ENCODE measurements around the gene SHC2. TPM values are rescaled to one million over a fixed set of nuclear protein-coding genes. Genes with fewer than 3 reads are reported as not detected.
"Not testable (repeated sequence)": the region's sequence is repeated elsewhere in the genome, so short reads cannot be mapped to it uniquely, and the experiment has no call there.

SHC2 gene
- total RNA-seq, 1 experiment from 2014 or later: not detected

- no peaks in the 10 kb centered on the region for H3K79me2 ChIP-seq (ENCODE audit: low read length)
- H3K4me3 ChIP-seq (ENCODE audit: low read length): no peak overlapping the region
- no peak for DNase-seq
- H2AFZ ChIP-seq (ENCODE audit: low read length): no peak overlapping the region
- H3K4me2 ChIP-seq (ENCODE audit: low read depth, low read length, poor library complexity, severe bottlenecking): no peak overlapping the region
- no peaks in the 10 kb centered on the region for H3K27me3 ChIP-seq (ENCODE audit: low read length)
- no peak overlapping the region for H3K9ac ChIP-seq (ENCODE audit: low read length)
- no peaks in the 10 kb centered on the region for H4K20me1 ChIP-seq (ENCODE audit: insufficient read depth, low read depth, low read length)
- no peaks in the 10 kb centered on the region for H3K4me1 ChIP-seq (ENCODE audit: low read length)
- no peaks in the 10 kb centered on the region for H3K9me2 ChIP-seq (replicated peaks; ENCODE audit: insufficient read depth, low read length)
- H3K27ac ChIP-seq (ENCODE audit: low read length): no peak overlapping the region
- peaks cover 18% of the 10 kb centered on the region for H3K9me3 ChIP-seq (ENCODE audit: low read length)
- H3K36me3 ChIP-seq (ENCODE audit: insufficient read depth, low read length): no peaks in the 10 kb centered on the region
These were observed 69.0 kb downstream of the SHC2 start for GRCh38 chr19:391726-392374.

- no peak overlapping the region for H3K9ac ChIP-seq (ENCODE audit: low read length)
These were observed 69.7 kb downstream of the SHC2 start for GRCh38 chr19:391207-391557.

GRCh38 chr19:390386-391206 lies 70.2 kb downstream of the SHC2 start:
- Histone ChIP-seq H3K4me3 (ENCODE audit: low read length) (no peak overlapping the region), H3K27me3 (ENCODE audit: low read length) (no peaks in the 10 kb centered on the region), H3K79me2 (ENCODE audit: low read length) (no peaks in the 10 kb centered on the region), H3K36me3 (ENCODE audit: insufficient read depth, low read length) (no peaks in the 10 kb centered on the region), H3K4me2 (ENCODE audit: low read depth, low read length, poor library complexity, severe bottlenecking) (no peak overlapping the region), H4K20me1 (ENCODE audit: insufficient read depth, low read depth, low read length) (no peaks in the 10 kb centered on the region), H3K9me3 (ENCODE audit: low read length) (peaks cover 16% of the 10 kb centered on the region; the same call in 1 of the 2 replicates), H3K9ac (ENCODE audit: low read length) (no peak overlapping the region), H3K27ac (ENCODE audit: low read length) (no peak overlapping the region), H3K9me2 (replicated peaks; ENCODE audit: insufficient read depth, low read length) (no peaks in the 10 kb centered on the region), H3K4me1 (ENCODE audit: low read length) (no peaks in the 10 kb centered on the region), H2AFZ (ENCODE audit: low read length) (no peak overlapping the region)
- no peak for DNase-seq

More at GRCh38 chr19:391207-391557, 69.7 kb downstream of the SHC2 start:
- Histone ChIP-seq H3K27ac (ENCODE audit: low read length) (no peak overlapping the region), H3K36me3 (ENCODE audit: insufficient read depth, low read length) (no peaks in the 10 kb centered on the region), H3K27me3 (ENCODE audit: low read length) (no peaks in the 10 kb centered on the region), H3K79me2 (ENCODE audit: low read length) (no peaks in the 10 kb centered on the region), H3K4me1 (ENCODE audit: low read length) (no peaks in the 10 kb centered on the region), H4K20me1 (ENCODE audit: insufficient read depth, low read depth, low read length) (no peaks in the 10 kb centered on the region), H2AFZ (ENCODE audit: low read length) (no peak overlapping the region), H3K4me2 (ENCODE audit: low read depth, low read length, poor library complexity, severe bottlenecking) (no peak overlapping the region), H3K9me2 (replicated peaks; ENCODE audit: insufficient read depth, low read length) (no peaks in the 10 kb centered on the region), H3K4me3 (ENCODE audit: low read length) (no peak overlapping the region), H3K9me3 (ENCODE audit: low read length) (peaks cover 17% of the 10 kb centered on the region; the same call in 1 of the 2 replicates)
- no peak for DNase-seq

GRCh38 chr19:389935-390289 lies 70.9 kb downstream of the SHC2 start:
- H4K20me1 ChIP-seq (ENCODE audit: insufficient read depth, low read depth, low read length): no peaks in the 10 kb centered on the region
- H3K9ac ChIP-seq (ENCODE audit: low read length): no peak overlapping the region
- no peaks in the 10 kb centered on the region for H3K4me1 ChIP-seq (ENCODE audit: low read length)
- no peaks in the 10 kb centered on the region for H3K36me3 ChIP-seq (ENCODE audit: insufficient read depth, low read length)
- no peak overlapping the region for H3K4me2 ChIP-seq (ENCODE audit: low read depth, low read length, poor library complexity, severe bottlenecking)
- H3K9me2 ChIP-seq (replicated peaks; ENCODE audit: insufficient read depth, low read length): no peaks in the 10 kb centered on the region
- H3K27me3 ChIP-seq (ENCODE audit: low read length): no peaks in the 10 kb centered on the region
- H3K79me2 ChIP-seq (ENCODE audit: low read length): no peaks in the 10 kb centered on the region
- H2AFZ ChIP-seq (ENCODE audit: low read length): no peak overlapping the region
- no peak for DNase-seq
- H3K27ac ChIP-seq (ENCODE audit: low read length): no peak overlapping the region
- peaks cover 13% of the 10 kb centered on the region; the same call in 1 of the 2 replicates for H3K9me3 ChIP-seq (ENCODE audit: low read length)
- no peak overlapping the region for H3K4me3 ChIP-seq (ENCODE audit: low read length)

DNA sequence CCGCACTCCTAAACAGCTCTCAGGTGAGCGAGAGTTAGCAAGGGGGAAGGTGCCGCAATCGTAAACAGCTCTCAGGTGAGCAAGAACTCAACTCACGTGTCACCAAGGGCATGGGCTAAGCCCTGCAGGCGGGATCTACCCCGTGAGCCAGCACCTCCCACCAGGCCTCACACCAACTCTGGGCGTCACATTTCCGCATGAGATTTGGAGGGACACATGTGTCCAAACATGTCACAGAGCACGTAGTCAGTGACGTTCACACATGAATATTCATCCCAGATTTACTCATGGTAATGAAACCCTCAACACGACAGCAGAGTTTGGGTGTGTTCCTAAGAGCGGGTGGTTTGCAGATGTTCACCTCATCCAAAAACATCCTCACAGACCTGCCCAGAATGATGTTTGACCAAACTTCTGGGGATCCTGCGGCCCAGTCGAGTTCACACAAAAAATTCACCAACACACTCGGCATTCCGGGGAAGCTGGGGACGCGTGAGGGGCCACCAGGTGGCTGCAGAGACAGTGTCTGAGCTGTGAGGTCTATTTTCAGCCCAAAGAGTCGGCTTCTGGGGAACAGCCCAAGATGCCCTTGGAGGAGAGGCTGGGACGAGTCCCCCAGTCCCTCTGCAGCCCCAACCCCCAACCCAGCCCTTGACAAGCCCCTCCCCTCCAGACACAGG lies 71.4 kb downstream of the SHC2 start:
- H3K79me2 ChIP-seq (ENCODE audit: low read length): no peaks in the 10 kb centered on the region
- no peaks in the 10 kb centered on the region for H3K4me1 ChIP-seq (ENCODE audit: low read length)
- no peak overlapping the region for H3K27ac ChIP-seq (ENCODE audit: low read length)
- no peaks in the 10 kb centered on the region for H3K27me3 ChIP-seq (ENCODE audit: low read length)
- H3K4me3 ChIP-seq (ENCODE audit: low read length): no peak overlapping the region
- H2AFZ ChIP-seq (ENCODE audit: low read length): no peak overlapping the region
- H3K4me2 ChIP-seq (ENCODE audit: low read depth, low read length, poor library complexity, severe bottlenecking): no peak overlapping the region
- DNase-seq: no peak
- peaks cover 13% of the 10 kb centered on the region; the same call in 1 of the 2 replicates for H3K9me3 ChIP-seq (ENCODE audit: low read length)
- H4K20me1 ChIP-seq (ENCODE audit: insufficient read depth, low read depth, low read length): no peaks in the 10 kb centered on the region
- H3K9me2 ChIP-seq (replicated peaks; ENCODE audit: insufficient read depth, low read length): no peaks in the 10 kb centered on the region
- no peak overlapping the region for H3K9ac ChIP-seq (ENCODE audit: low read length)
- H3K36me3 ChIP-seq (ENCODE audit: insufficient read depth, low read length): no peaks in the 10 kb centered on the region

GRCh38 chr19:388691-389090 lies 72.1 kb downstream of the SHC2 start:
- H3K27me3 ChIP-seq (ENCODE audit: low read length): no peaks in the 10 kb centered on the region
- H3K79me2 ChIP-seq (ENCODE audit: low read length): no peaks in the 10 kb centered on the region
- H3K4me3 ChIP-seq (ENCODE audit: low read length): no peak overlapping the region
- no peaks in the 10 kb centered on the region for H3K4me1 ChIP-seq (ENCODE audit: low read length)
- H3K4me2 ChIP-seq (ENCODE audit: low read depth, low read length, poor library complexity, severe bottlenecking): no peak overlapping the region
- H3K27ac ChIP-seq (ENCODE audit: low read length): no peak overlapping the region
- H3K9ac ChIP-seq (ENCODE audit: low read length): no peak overlapping the region
- no peak overlapping the region for H2AFZ ChIP-seq (ENCODE audit: low read length)
- H4K20me1 ChIP-seq (ENCODE audit: insufficient read depth, low read depth, low read length): no peaks in the 10 kb centered on the region
- no peak for DNase-seq
- H3K36me3 ChIP-seq (ENCODE audit: insufficient read depth, low read length): no peaks in the 10 kb centered on the region
- no peaks in the 10 kb centered on the region for H3K9me2 ChIP-seq (replicated peaks; ENCODE audit: insufficient read depth, low read length)
- H3K9me3 ChIP-seq (ENCODE audit: low read length): peaks cover 13% of the 10 kb centered on the region; the same call in 1 of the 2 replicates

- no peak overlapping the region for H3K9ac ChIP-seq (ENCODE audit: low read length)
- H3K9me2 ChIP-seq (replicated peaks; ENCODE audit: insufficient read depth, low read length): no peaks in the 10 kb centered on the region
- no peaks in the 10 kb centered on the region for H4K20me1 ChIP-seq (ENCODE audit: insufficient read depth, low read depth, low read length)
- H3K4me1 ChIP-seq (ENCODE audit: low read length): peaks cover 2% of the 10 kb centered on the region; the same call in 1 of the 2 replicates
- no peak overlapping the region for H3K4me3 ChIP-seq (ENCODE audit: low read length)
- H3K4me2 ChIP-seq (ENCODE audit: low read depth, low read length, poor library complexity, severe bottlenecking): no peak overlapping the region
- no peaks in the 10 kb centered on the region for H3K79me2 ChIP-seq (ENCODE audit: low read length)
- H3K9me3 ChIP-seq (ENCODE audit: low read length): peaks cover 17% of the 10 kb centered on the region; the same call in 1 of the 2 replicates
- H3K27ac ChIP-seq (ENCODE audit: low read length): no peak overlapping the region
- no peak overlapping the region for H2AFZ ChIP-seq (ENCODE audit: low read length)
- H3K36me3 ChIP-seq (ENCODE audit: insufficient read depth, low read length): no peaks in the 10 kb centered on the region
- DNase-seq: no peak
- H3K27me3 ChIP-seq (ENCODE audit: low read length): no peaks in the 10 kb centered on the region
These were observed 73.1 kb downstream of the SHC2 start for GRCh38 chr19:387777-388176.

DNA sequence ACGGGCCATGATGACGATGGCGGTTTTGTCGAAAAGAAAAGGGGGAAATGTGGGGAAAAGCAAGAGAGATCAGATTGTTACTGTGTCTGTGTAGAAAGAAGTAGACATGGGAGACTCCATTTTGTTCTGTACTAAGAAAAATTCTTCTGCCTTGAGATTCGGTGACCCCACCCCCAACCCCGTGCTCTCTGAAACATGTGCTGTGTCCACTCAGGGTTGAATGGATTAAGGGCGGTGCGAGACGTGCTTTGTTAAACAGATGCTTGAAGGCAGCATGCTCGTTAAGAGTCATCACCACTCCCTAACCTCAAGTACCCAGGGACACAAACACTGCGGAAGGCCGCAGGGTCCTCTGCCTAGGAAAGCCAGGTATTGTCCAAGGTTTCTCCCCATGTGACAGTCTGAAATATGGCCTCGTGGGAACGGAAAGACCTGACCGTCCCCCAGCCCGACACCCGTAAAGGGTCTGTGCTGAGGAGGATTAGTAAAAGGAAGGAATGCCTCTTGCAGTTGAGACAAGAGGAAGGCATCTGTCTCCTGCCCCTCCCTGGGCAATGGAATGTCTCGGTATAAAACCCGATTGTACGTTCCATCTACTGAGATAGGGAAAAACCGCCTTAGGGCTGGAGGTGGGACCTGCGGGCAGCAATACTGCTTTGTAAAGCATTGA lies 74.1 kb downstream of the SHC2 start:
- H3K27ac ChIP-seq (ENCODE audit: low read length); H3K4me2 ChIP-seq (ENCODE audit: low read depth, low read length, poor library complexity, severe bottlenecking); H3K9ac ChIP-seq (ENCODE audit: low read length); H3K27me3 ChIP-seq (ENCODE audit: low read length); H3K4me3 ChIP-seq (ENCODE audit: low read length); H3K36me3 ChIP-seq (ENCODE audit: insufficient read depth, low read length); H3K4me1 ChIP-seq (ENCODE audit: low read length); H4K20me1 ChIP-seq (ENCODE audit: insufficient read depth, low read depth, low read length); H3K79me2 ChIP-seq (ENCODE audit: low read length); DNase-seq; H2AFZ ChIP-seq (ENCODE audit: low read length); H3K9me2 ChIP-seq (replicated peaks; ENCODE audit: insufficient read depth, low read length): not testable (repeated sequence)
- H3K9me3 ChIP-seq (ENCODE audit: low read length): peaks cover 10% of the 10 kb centered on the region; the same call in 1 of the 2 replicates

All from Karpas-422 (cell line).